H1 (cell line): ENCODE results near the gene CCPG1. TPM values are rescaled to one million over a fixed set of nuclear protein-coding genes. Genes with fewer than 3 reads are reported as not detected.

Source experiments
- CTCF ChIA-PET: fragments of 300-600 bp; sonication (Branson Sonifier 250); formaldehyde crosslinking; loops from one replicate; lab custom pipeline; 2021; ENCODE audit not compliant: partially characterized antibody; lab: Charles Lee
- POLR2A ChIA-PET: fragments of 300-600 bp; sonication (Branson Sonifier 250); formaldehyde crosslinking; loops from one replicate; lab custom pipeline; 2021; ENCODE audit warnings: inconsistent platforms; ENCODE audit not compliant: partially characterized antibody; lab: Charles Lee
- DNase-seq, 2 experiments: peaks; one replicate each; pipeline versions ENCODE4 v3.0.0 to v3.0.0-alpha.2; 2010 to 2022; ENCODE audit warnings: low spot score in 2 of 2, low read depth in 1 of 2, mixed read lengths in 1 of 2
- FAIRE-seq: peaks from 2 replicates; lab custom pipeline; 2011; peaks lifted over from hg19 to GRCh38; lab: Jason Lieb, UNC
- H2AFZ ChIP-seq: 2 replicates; pipeline ENCODE4 v1.8.1; 2012; ENCODE audit warnings: low read length, inconsistent platforms
- H2AK5ac ChIP-seq: 2 replicates; pipeline ENCODE4 v1.6.1; 2013; ENCODE audit warnings: low read depth, low read length
- H2BK120ac ChIP-seq: replicated peaks from 2 replicates; pipeline ENCODE3; 2013; ENCODE audit warnings: low read depth, low read length, inconsistent platforms
- H2BK12ac ChIP-seq: 2 replicates; pipeline ENCODE4 v1.6.1; 2013; ENCODE audit warnings: low read depth, low read length
- H2BK15ac ChIP-seq: 2 replicates; pipeline ENCODE4 v1.6.1; 2013; ENCODE audit warnings: low read length
- H2BK20ac ChIP-seq: 2 replicates; pipeline ENCODE4 v1.6.1; 2013; ENCODE audit warnings: low read length
- H2BK5ac ChIP-seq: 2 replicates; pipeline ENCODE4 v1.6.1; 2013; ENCODE audit warnings: low read depth, low read length
- H3K14ac ChIP-seq: 2 replicates; pipeline ENCODE4 v1.6.1; 2013; ENCODE audit warnings: inconsistent platforms; ENCODE audit not compliant: insufficient read length
- H3K18ac ChIP-seq: 2 replicates; pipeline ENCODE4 v1.6.1; 2013; ENCODE audit warnings: low read length; ENCODE audit errors: extremely low read depth
- H3K23ac ChIP-seq: 2 replicates; pipeline ENCODE4 v1.6.1; 2013; ENCODE audit warnings: inconsistent platforms; ENCODE audit not compliant: insufficient read length
- H3K23me2 ChIP-seq: 2 replicates; pipeline ENCODE4 v1.6.1; 2013; ENCODE audit warnings: low read depth, low read length
- H3K27ac ChIP-seq: 2 replicates; pipeline ENCODE4 v1.6.1; 2011; ENCODE audit warnings: low read depth, low read length, inconsistent platforms
- H3K27me3 ChIP-seq, 4 experiments: replicated peaks in 1 of 4; 1 replicate in 1 of 4; 2 replicates in 3 of 4; pipeline versions ENCODE4 v1.6.1 to v1.8.1; 2011 to 2013; ENCODE audit warnings: low read length in 3 of 4, mild to moderate bottlenecking in 3 of 4, inconsistent platforms in 2 of 4, mixed read lengths in 2 of 4, moderate library complexity in 1 of 4; ENCODE audit not compliant: control insufficient read depth in 3 of 4, insufficient read depth in 3 of 4; ENCODE audit errors: extremely low read depth in 1 of 4
- H3K36me3 ChIP-seq, 4 experiments: 2 replicates each; pipeline versions ENCODE4 v1.6.1 to v1.8.1; 2011 to 2013; ENCODE audit warnings: mild to moderate bottlenecking in 4 of 4, low read length in 3 of 4, moderate library complexity in 2 of 4, control low read depth in 1 of 4, inconsistent platforms in 1 of 4; ENCODE audit not compliant: insufficient read depth in 4 of 4, control insufficient read depth in 2 of 4
- H3K4ac ChIP-seq: replicated peaks from 2 replicates; pipeline ENCODE3; 2013; ENCODE audit warnings: low read length, low read depth, mixed read lengths, inconsistent platforms; ENCODE audit not compliant: insufficient read length
- H3K4me1 ChIP-seq, 4 experiments: replicated peaks in 1 of 4; 1 replicate in 1 of 4; 2 replicates in 3 of 4; pipeline versions ENCODE4 v1.6.1 to v1.8.1; 2011 to 2013; ENCODE audit warnings: low read length in 3 of 4, inconsistent platforms in 2 of 4, mixed read lengths in 1 of 4; ENCODE audit not compliant: insufficient read depth in 4 of 4, control insufficient read depth in 3 of 4
- H3K4me2 ChIP-seq, 2 experiments: 2 replicates each; pipeline versions ENCODE4 v1.6.1 to v1.8.1; 2011 to 2013; ENCODE audit warnings: low read depth in 2 of 2, low read length in 2 of 2, control low read depth in 1 of 2, inconsistent platforms in 1 of 2, mild to moderate bottlenecking in 1 of 2; ENCODE audit not compliant: insufficient read depth in 1 of 2
- H3K4me3 ChIP-seq, 4 experiments: fragments of 200-600, 300-600 bp in 1 of 4; sonication (generic), shearing (Covaris generic), sonication (Bioruptor Twin) in 1 of 4; 2 replicates each; pipeline versions ENCODE4 v1.5.1 to v1.8.1; 2011 to 2016; ENCODE audit warnings: low read length in 4 of 4, low read depth in 3 of 4, control low read depth in 2 of 4, inconsistent platforms in 2 of 4, mild to moderate bottlenecking in 2 of 4, mixed read lengths in 1 of 4, moderate library complexity in 1 of 4; ENCODE audit not compliant: insufficient read depth in 2 of 4; ENCODE audit errors: extremely low read depth in 1 of 4
- H3K56ac ChIP-seq: replicated peaks from 2 replicates; pipeline ENCODE3; 2013; ENCODE audit warnings: low read depth, mild to moderate bottlenecking, mixed read lengths, low read length, inconsistent platforms; ENCODE audit not compliant: insufficient read length
- H3K79me1 ChIP-seq: 2 replicates; pipeline ENCODE4 v1.6.1; 2013; ENCODE audit warnings: low read depth, low read length, control low read depth
- H3K79me2 ChIP-seq, 2 experiments: 2 replicates each; pipeline versions ENCODE4 v1.6.1 to v1.8.1; 2012 to 2013; ENCODE audit warnings: low read length in 2 of 2, mild to moderate bottlenecking in 2 of 2, inconsistent platforms in 1 of 2; ENCODE audit not compliant: insufficient read depth in 2 of 2, control insufficient read depth in 1 of 2
- H3K9ac ChIP-seq, 4 experiments: replicated peaks in 1 of 4; 1 replicate in 1 of 4; 2 replicates in 3 of 4; pipeline versions ENCODE4 v1.6.1 to v1.8.1; 2011 to 2013; ENCODE audit warnings: low read depth in 3 of 4, low read length in 3 of 4, control low read depth in 2 of 4, mild to moderate bottlenecking in 2 of 4, moderate library complexity in 2 of 4, inconsistent platforms in 1 of 4; ENCODE audit errors: extremely low read depth in 1 of 4
- H3K9me3 ChIP-seq, 2 experiments: 2 replicates each; pipeline versions ENCODE4 v1.6.1 to v1.8.1; 2012 to 2013; ENCODE audit warnings: mild to moderate bottlenecking in 2 of 2, moderate library complexity in 2 of 2, control low read depth in 1 of 2, inconsistent platforms in 1 of 2, low read depth in 1 of 2, low read length in 1 of 2, mixed read lengths in 1 of 2; ENCODE audit not compliant: insufficient read depth in 2 of 2
- H4K20me1 ChIP-seq, 2 experiments: replicated peaks in 1 of 2; 2 replicates each; pipeline versions ENCODE3 to v1.8.1; 2011 to 2013; ENCODE audit warnings: inconsistent platforms in 2 of 2, low read length in 2 of 2, mild to moderate bottlenecking in 1 of 2; ENCODE audit not compliant: insufficient read depth in 2 of 2, control insufficient read depth in 1 of 2
- H4K5ac ChIP-seq: 2 replicates; pipeline ENCODE4 v1.6.1; 2013; ENCODE audit warnings: low read length, low read depth, mixed read lengths, inconsistent platforms; ENCODE audit not compliant: insufficient read length
- H4K8ac ChIP-seq: 2 replicates; pipeline ENCODE4 v1.8.0; 2013; ENCODE audit warnings: mild to moderate bottlenecking, moderate library complexity, low read length, inconsistent platforms; ENCODE audit not compliant: insufficient read depth; ENCODE audit errors: extremely low read depth
- H4K91ac ChIP-seq: replicated peaks from 2 replicates; pipeline ENCODE3; 2013; ENCODE audit warnings: low read length, mixed read lengths, inconsistent platforms; ENCODE audit not compliant: insufficient read length
- BRCA1 ChIP-seq: IDR thresholded peaks from 2 replicates; pipeline ENCODE4 v1.6.1; 2012; ENCODE audit warnings: low read depth, low read length, improper control_type of control experiment
- CHD2 ChIP-seq: IDR thresholded peaks from 2 replicates; pipeline ENCODE4 v1.6.1; 2012; ENCODE audit warnings: low read length, improper control_type of control experiment
- KDM5A ChIP-seq: fragments of 200-600 bp; IDR thresholded peaks from 2 replicates; pipeline ENCODE4 v1.7.1; 2012; ENCODE audit warnings: mild to moderate bottlenecking, low read length, inconsistent platforms, mixed read lengths
- RFX5 ChIP-seq: IDR thresholded peaks from 2 replicates; pipeline ENCODE4 v1.6.1; 2011; ENCODE audit warnings: low read depth, low read length, improper control_type of control experiment, borderline replicate concordance
- SP2 ChIP-seq: IDR thresholded peaks from 2 replicates; pipeline ENCODE4 v1.6.1; 2012; ENCODE audit warnings: mild to moderate bottlenecking, low read length, inconsistent platforms
- polyA plus RNA-seq, 7 experiments: library from polyadenylated mRNA; depleted of rRNA in 3 of 7; stranded (reverse) in 5 of 7; unstranded in 2 of 7; fragments of >200 nt in 5 of 7; fragments of 200-250 nt in 2 of 7; gene quantifications; 1 replicate in 5 of 7; 2 replicates in 1 of 7; 4 replicates in 1 of 7; pipeline versions ENCODE4 v1.2.1 to v1.2.3, GENCODE V29; 2011 to 2013; ENCODE audit warnings: missing spikeins in 2 of 7, mixed read lengths in 2 of 7
- total RNA-seq: library from RNA; stranded (reverse); fragmentation: NEBNext Ultra II Directional; extraction: Animal tissue kit (Norgen Biotek cat#: 25700); gene quantifications from 2 replicates; pipeline ENCODE4 v1.2.1, GENCODE V29; 2021

The CCPG1 gene
- total and polyA plus RNA-seq, 2 of the 8 experiments (the other 6 are each of a cell fraction or from before 2014, with no cell fraction given) = 2.3 to 13.2 TPM

GRCh38 chr15:55420171-55420866 is 12.2 kb upstream of the CCPG1 start:
- no peak overlapping the region for H2AFZ ChIP-seq
- H3K79me2 ChIP-seq = no peaks in the 10 kb centered on the region
- H3K27me3 ChIP-seq = no peaks in the 10 kb centered on the region
- no peaks in the 10 kb centered on the region for H3K23me2 ChIP-seq
- no peak overlapping the region for H2BK12ac ChIP-seq
- ChIA-PET POLR2A (interaction anchor here (0.7 kb wide), 1 partner anchor 799 kb away, joined by 3 read pairs; no protein-coding TSS in a partner anchor), CTCF (interaction anchor here (0.6 to 2.2 kb wide), 7 partner anchors 9 to 107 kb away, joined by 3 to 9 read pairs (median 4); partner anchors contain the start of genes CCPG1 and PIERCE2)
- H4K91ac ChIP-seq = no peak overlapping the region
- H3K4me1 ChIP-seq = peaks cover 0 to 4% (median 0%) of the 10 kb centered on the region in 4 experiments; a peak in 2 of 7 replicates
- H3K79me1 ChIP-seq = no peaks in the 10 kb centered on the region
- no peak overlapping the region for H3K14ac ChIP-seq
- no peak overlapping the region for H2AK5ac ChIP-seq
- H3K36me3 ChIP-seq = no peaks in the 10 kb centered on the region
- no peak overlapping the region for H3K9ac ChIP-seq
- no peak overlapping the region for H3K27ac ChIP-seq
- H3K23ac ChIP-seq = no peak overlapping the region
- no peak overlapping the region for H3K56ac ChIP-seq
- DNase-seq = no peak
- H3K9me3 ChIP-seq = no peaks in the 10 kb centered on the region
- H3K4me2 ChIP-seq = no peak overlapping the region
- H3K4me3 ChIP-seq = no peak overlapping the region
- no peaks in the 10 kb centered on the region for H4K20me1 ChIP-seq
- no peak for FAIRE-seq
- no peak overlapping the region for H2BK15ac ChIP-seq
- no peak overlapping the region for H3K18ac ChIP-seq
- no peak overlapping the region for H2BK20ac ChIP-seq
- H2BK5ac ChIP-seq = no peak overlapping the region
- no peak overlapping the region for H3K4ac ChIP-seq
- no peak overlapping the region for H4K5ac ChIP-seq
- H4K8ac ChIP-seq = no peak overlapping the region
- no peak overlapping the region for H2BK120ac ChIP-seq
- no peak for TF ChIP-seq CHD2
- no peak for TF ChIP-seq RFX5
- no peak for TF ChIP-seq SP2
- TF ChIP-seq KDM5A = no peak
- TF ChIP-seq BRCA1 = no peak
